ENCODE measurements around the gene TLE4.

GRCh38 chr9:79698967-79699366 lies 127.2 kb downstream of the TLE4 start:
- no peak for TF ChIP-seq GATA3 (IDR thresholded peaks at IDR 0.05; ENCODE audit: low read depth, low read length)
- TF ChIP-seq GATA2 (IDR thresholded peaks at IDR 0.05; ENCODE audit: low read depth, low read length): no peak

Measured in SH-SY5Y (cell line).